Ovary (tissue), 3 donors: ENCODE measurements around the gene CACNA1C.

Experiments used
- CTCF ChIP-seq, 3 donors: fragments of 450-650 bp in 2 of 3; fragments of 200-600 bp in 1 of 3; IDR thresholded peaks; one replicate each; pipeline versions ENCODE4 v1.5.1 to v1.8.0; 2016 to 2022; ENCODE audit warnings: antibody characterized with exemption in 3 of 3, mild to moderate bottlenecking in 1 of 3
- POLR2A ChIP-seq: fragments of 450-650 bp; IDR thresholded peaks from one replicate; pipeline ENCODE4 v1.6.1; 2017; ENCODE audit warnings: antibody characterized with exemption, mild to moderate bottlenecking, moderate library complexity
- donor health status: DM: no; HTN: no; CAD: no.

- no peak for TF ChIP-seq CTCF (IDR thresholded peaks at IDR 0.05)
- TF ChIP-seq POLR2A: no peak
Observed at GRCh38 chr12:2513141-2514037, 460.6 kb downstream of the CACNA1C start.
